ENCODE data around the gene SNX10.

The SNX10 gene

GRCh38 chr7:26337232-26337865 is 45.7 kb downstream of the SNX10 start:
- DNase-seq, result no peak

- DNase-seq, result no peak
Observed at GRCh38 chr7:26340476-26341018, 48.9 kb downstream of the SNX10 start.

GRCh38 chr7:26343320-26343832 is 51.7 kb downstream of the SNX10 start:
- no peak for DNase-seq

GRCh38 chr7:26343837-26344236 is 52.2 kb downstream of the SNX10 start:
- no peak for DNase-seq

DNA sequence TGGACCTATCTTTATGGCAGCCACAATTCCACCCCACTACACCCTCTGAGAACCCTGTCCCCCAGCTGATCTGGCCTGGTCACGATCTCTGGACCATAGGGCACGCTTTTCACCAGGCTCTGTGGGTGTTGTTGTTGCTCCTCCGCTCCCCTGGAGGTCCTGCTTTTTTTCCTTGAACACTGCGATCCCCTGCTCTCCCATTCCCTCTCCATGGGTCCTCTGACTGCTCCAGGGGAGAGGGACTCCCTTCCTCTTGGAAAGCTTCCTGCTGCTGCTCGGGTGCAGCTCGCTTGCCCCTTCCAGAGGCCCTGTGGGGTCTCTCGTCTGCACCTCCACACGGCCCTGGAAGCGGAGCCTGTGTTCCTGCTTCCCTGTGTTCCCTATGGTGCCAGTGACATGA is 53.5 kb downstream of the SNX10 start:
- DNase-seq, result no peak

DNA sequence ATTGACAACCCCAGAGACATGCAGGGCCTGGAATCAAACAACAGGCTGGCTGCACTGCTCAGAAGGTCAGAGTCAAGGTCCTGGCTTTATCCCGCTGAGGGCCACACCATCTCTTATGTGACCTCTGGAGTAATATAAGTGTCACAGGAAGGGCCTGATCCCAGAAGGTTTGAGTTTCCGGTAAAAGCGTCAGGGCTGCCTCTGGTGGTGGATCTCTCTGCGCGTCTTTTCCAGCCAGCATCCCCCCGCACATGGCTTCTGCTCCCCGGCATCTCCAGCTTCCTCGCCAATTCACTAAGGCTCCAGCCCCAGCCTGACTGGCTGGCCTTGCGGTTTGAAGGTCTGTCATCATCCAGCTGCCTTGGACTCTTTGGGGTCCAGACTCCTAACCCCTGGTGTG is 54.2 kb downstream of the SNX10 start:
- no peak for DNase-seq

GRCh38 chr7:26346611-26347203 is 55.0 kb downstream of the SNX10 start:
- DNase-seq, result peak; percentile 14

DNA sequence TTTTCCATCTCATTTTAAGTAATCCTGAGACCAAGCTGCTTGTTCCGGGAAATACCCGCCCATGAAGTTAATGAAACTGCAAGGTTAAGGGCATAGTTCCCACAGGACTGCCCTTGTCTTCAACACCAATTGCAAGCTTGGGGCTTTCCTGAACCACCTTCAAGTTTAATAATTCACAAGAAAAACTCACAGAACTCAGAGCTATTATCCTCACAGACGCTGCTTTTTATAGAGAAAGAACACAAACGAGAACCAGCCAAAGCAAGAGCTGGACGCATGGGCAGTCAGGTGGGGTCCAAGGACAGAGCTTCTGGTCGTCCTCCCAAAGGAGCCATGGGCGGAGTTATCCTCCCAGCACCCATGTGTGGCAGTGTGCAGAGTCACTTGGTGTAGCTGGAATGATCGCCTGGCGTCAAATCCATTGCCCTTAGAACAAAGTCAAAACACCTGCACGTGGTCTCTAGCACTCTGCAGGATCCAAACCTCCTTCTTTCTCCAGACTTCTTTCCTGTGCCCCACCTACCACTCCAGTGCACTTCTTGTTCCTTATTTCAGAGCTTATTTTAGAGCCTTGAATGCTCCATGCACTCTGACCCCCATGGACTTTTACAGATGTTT is 56.7 kb downstream of the SNX10 start:
- DNase-seq, result no peak

GRCh38 chr7:26349005-26349915 is 57.6 kb downstream of the SNX10 start:
- DNase-seq, result no peak

DNA sequence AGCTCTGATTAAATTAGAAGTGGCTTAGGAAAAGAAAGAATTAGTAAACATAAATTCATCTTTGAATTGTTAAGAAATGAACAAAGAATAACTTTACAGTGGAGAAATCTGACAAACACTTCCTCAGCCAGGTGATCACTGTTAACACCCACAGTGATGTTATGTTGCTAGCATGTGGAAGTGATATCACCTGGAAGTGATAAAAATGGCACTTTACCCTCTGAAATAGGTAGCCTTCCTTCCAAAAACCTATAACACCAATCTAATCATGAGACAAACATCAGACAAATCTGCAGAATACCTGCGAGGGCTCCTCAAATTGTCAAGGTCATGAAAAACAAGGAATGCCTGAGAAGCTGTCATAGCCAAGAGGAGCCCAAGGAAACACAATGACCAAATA is 59.5 kb downstream of the SNX10 start:
- no peak for DNase-seq

DNA sequence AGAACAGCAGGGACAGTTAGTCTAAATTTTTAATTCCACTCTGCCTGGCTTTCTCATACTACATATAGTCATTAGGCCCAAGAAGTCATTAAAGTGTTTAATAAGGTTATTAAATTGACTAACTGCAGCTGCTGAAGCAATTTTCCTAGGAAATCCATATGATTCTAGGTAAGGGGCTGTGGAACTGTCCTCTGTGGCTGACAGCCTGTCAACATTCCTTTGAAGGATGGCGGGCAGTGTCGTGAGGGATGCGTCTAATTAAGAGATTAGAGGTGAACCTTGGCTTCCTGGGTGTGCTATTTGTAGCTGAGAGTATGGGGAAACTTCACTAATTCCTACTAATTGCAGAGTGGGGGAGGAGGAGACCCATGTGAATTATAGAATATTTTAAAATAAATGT is 64.6 kb downstream of the SNX10 start:
- no peak for DNase-seq

DNA sequence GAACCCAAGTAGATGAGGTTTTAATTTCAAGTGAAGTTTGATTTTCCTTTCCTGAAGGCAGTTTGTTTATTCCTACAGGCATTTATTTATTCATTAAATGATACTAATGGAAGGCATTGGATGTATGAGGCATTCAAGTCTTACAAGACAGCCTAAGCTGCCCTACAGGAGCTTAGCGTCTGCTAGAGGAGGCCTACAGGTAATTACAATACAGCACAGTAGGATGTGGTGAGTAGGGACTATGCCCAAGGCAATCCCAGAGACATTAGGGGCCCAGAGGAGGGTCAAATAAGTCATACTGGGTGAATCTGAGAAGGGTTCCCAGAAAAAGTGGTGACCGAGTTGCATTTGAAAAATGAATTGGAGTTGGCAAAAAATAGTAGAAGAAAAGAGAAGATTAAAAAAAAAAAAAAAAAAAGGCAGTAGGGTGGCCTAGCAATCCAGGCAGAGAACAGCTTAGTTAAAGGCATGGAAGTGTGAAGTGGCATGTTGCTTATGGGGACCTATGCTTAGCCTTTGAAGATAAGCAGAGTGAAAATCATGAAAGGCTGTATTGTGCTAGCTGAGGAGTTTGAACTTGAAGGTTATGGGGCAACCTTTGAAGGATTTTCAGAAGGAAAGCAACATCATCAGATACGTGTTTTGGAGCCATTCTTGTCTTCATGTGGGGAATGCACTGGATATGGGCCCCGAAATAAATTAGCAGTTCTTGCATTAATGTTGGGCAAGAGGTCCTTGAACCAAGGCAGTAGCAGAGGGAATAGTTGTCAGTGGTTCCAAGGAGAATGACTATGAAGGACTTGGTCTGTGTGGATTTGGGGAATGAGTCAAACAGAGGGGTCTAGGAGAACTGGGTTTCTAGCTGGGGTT is 65.5 kb downstream of the SNX10 start:
- DNase-seq, result no peak

- no peak for DNase-seq
Observed at GRCh38 chr7:26357799-26358151, 66.1 kb downstream of the SNX10 start.

DNA sequence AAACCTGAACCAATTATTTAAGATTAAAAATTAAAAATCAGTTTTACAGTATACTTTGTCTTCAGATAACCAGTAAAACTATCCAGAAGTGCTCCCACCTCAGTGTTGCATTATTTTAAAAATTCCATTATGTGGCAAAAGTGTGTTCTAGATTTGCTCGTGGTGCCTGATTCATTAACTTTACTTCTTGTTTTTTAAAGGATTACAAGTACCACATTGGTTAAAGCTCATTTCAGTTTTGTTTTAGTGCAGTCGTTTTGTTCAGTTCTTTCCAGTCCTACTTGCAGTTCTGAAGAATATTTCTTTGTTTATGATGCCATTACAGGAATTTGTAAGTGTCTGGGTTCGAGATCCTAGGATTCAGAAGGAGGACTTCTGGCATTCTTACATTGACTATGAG is 69.0 kb downstream of the SNX10 start:
- DNase-seq, result no peak

DNA sequence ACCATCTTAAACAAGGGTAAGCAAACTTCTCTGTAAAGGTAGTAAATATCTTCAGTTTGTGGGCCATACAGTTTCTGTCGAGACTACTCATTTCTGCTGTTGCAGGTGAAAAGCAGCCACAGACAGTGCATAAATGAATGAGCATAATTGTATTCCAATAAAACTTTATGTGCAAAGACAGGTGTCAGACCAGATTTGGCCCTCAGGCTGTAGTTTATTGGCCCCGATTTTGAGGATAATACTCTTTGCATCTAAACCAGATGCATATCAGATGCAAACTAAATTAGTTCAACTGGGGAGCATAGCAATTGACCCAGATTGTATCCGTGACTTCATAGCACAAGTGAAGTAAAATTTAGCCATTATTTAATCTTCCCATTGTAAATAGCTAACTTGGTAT is 70.0 kb downstream of the SNX10 start:
- DNase-seq, result no peak

DNA sequence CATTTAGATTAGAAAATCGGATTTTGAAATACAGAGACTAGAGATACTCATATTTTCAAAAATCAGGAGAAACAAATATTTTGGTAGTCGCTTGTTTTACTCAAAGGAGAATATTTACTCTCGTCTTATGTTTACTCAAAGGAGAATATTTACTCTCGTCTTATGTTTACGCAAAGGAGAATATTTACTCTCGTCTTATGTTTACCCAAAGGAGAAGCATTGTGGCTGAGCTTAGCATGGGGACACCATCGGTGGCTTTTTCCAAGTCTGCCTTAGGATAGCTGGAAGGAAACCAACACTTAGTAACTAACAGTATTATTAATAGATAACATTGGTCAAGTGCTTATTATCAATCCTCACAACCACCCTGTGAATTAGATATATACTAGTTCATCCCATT is 71.8 kb downstream of the SNX10 start:
- no peak for DNase-seq

DNA sequence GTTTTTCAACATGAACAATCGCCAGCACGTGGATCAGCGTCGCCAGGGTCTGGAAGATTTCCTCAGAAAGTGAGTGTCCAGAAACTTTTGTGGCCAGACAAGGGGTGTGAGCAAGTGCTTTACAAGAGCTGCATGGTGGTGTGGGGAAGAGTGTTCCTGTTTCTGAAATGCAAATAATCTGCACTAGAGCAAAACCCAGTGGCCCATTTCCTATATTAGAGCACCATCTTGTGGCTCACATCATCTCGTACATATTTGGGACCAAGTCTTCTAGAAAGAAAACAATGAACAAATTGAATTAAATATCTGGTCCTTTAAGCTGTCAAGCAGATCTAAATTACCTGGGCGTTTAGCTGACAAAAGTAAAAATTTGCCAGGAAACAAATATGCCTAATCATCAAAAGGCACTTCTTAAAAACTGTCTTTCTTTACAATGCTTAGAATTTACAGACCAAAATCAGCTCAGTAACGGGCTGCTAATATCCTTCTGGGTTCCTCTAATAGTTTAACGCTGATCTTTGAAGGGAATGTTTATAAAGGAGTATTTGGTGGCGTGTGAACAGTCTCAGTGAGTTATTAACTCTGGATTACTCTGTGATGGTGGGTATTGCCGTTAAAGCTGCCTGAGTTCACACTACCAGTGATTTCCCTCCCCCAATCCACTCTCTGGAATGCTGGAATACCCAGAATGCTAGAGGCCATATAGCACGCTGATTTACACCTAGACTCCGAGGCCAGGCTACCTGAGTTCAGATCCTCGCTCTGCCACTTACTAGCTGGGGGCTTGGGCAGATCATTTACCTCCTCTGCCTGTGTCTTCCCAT is 73.6 kb downstream of the SNX10 start:
- peak; percentile 63 for DNase-seq

- DNase-seq, result no peak
Observed at GRCh38 chr7:26365901-26366275, 74.2 kb downstream of the SNX10 start.

- no peak for DNase-seq
Observed at GRCh38 chr7:26367219-26367711, 75.6 kb downstream of the SNX10 start.

- DNase-seq, result no peak
Observed at GRCh38 chr7:26368542-26368941, 76.9 kb downstream of the SNX10 start.

GRCh38 chr7:26369593-26369992 is 77.9 kb downstream of the SNX10 start:
- DNase-seq, result peak; percentile 42

Measured in fibroblast of skin of right biceps (primary cell).